SK-N-SH (cell line): ENCODE results near the gene DLK2. TPM values are rescaled to one million over a fixed set of nuclear protein-coding genes. Genes with fewer than 3 reads are reported as not detected.
"Not testable (repeated sequence)": the region's sequence is repeated elsewhere in the genome, so short reads cannot be mapped to it uniquely, and the experiment has no call there.

ENCODE experiments used
- CTCF ChIA-PET: fragments of 300-600, 350-600 bp; formaldehyde crosslinking; extraction: SDS; loops from one replicate; lab custom pipeline; 2021; lab: Yijun Ruan, JAX
- POLR2A ChIA-PET: fragments of 350-600 bp; sonication (Branson Sonifier 250); formaldehyde crosslinking; extraction: SDS; loops from one replicate; lab custom pipeline; 2020; ENCODE audit warnings: antibody characterized with exemption, inconsistent platforms; lab: Yijun Ruan, JAX
- DNase-seq: peaks from one replicate; pipeline ENCODE4 v3.0.0; 2012
- H2AFZ ChIP-seq: fragments of 200-600 bp; sonication (generic); 2 replicates; pipeline ENCODE4 v1.8.1; 2016; ENCODE audit warnings: antibody characterized with exemption, mild to moderate bottlenecking, low read depth
- H3F3A ChIP-seq: fragments of 200-600 bp; sonication (generic); replicated peaks from 2 replicates; pipeline ENCODE3; 2016; ENCODE audit warnings: antibody characterized with exemption, mild to moderate bottlenecking; ENCODE audit not compliant: insufficient read depth
- H3K27ac ChIP-seq, 2 experiments: fragments of 200-500 bp in 1 of 2; fragments of 200-600 bp in 1 of 2; sonication (Bioruptor generic) in 1 of 2; sonication (generic), shearing (Covaris generic) in 1 of 2; 2 replicates each; pipeline versions ENCODE4 v1.5.1 to v1.6.1; 2014 to 2016; ENCODE audit warnings: low read depth in 2 of 2, inconsistent platforms in 1 of 2, low read length in 1 of 2, mild to moderate bottlenecking in 1 of 2, mixed read lengths in 1 of 2
- H3K27me3 ChIP-seq: fragments of 200-600 bp; sonication (generic), shearing (Covaris generic); 2 replicates; pipeline ENCODE4 v1.6.1; 2016; ENCODE audit warnings: mixed run types; ENCODE audit not compliant: insufficient read depth
- H3K36me3 ChIP-seq, 2 experiments: fragments of 200-500 bp in 1 of 2; fragments of 200-600 bp in 1 of 2; sonication (Bioruptor generic) in 1 of 2; sonication (generic) in 1 of 2; replicated peaks in 1 of 2; 2 replicates each; pipeline versions ENCODE3 to v1.5.1; 2014 to 2016; ENCODE audit warnings: low read length in 1 of 2, mild to moderate bottlenecking in 1 of 2; ENCODE audit not compliant: insufficient read depth in 2 of 2, control insufficient read depth in 1 of 2
- H3K4me1 ChIP-seq, 2 experiments: fragments of 200-500 bp in 1 of 2; fragments of 200-600 bp in 1 of 2; sonication (Bioruptor generic) in 1 of 2; sonication (generic), shearing (Covaris generic) in 1 of 2; 2 replicates each; pipeline versions ENCODE4 v1.5.1 to v1.6.1; 2014 to 2016; ENCODE audit warnings: low read depth in 1 of 2, low read length in 1 of 2, mixed run types in 1 of 2; ENCODE audit not compliant: insufficient read depth in 2 of 2, control insufficient read depth in 1 of 2
- H3K4me2 ChIP-seq: fragments of 200-600 bp; sonication (generic), shearing (Covaris generic); 2 replicates; pipeline ENCODE4 v1.6.1; 2017; ENCODE audit warnings: mixed run types
- H3K4me3 ChIP-seq, 2 experiments: fragments of 200-500 bp in 1 of 2; fragments of 200-600 bp in 1 of 2; sonication (Bioruptor generic) in 1 of 2; sonication (generic), shearing (Covaris generic) in 1 of 2; 2 replicates each; pipeline versions ENCODE4 v1.5.1 to v1.8.1; 2014 to 2016; ENCODE audit warnings: low read depth in 2 of 2, inconsistent platforms in 1 of 2, low read length in 1 of 2, mild to moderate bottlenecking in 1 of 2, mixed read lengths in 1 of 2, moderate library complexity in 1 of 2
- H3K79me2 ChIP-seq: fragments of 200-600 bp; sonication (generic); 2 replicates; pipeline ENCODE4 v1.8.1; 2017; ENCODE audit warnings: mild to moderate bottlenecking; ENCODE audit not compliant: insufficient read depth
- H3K9ac ChIP-seq: fragments of 200-600 bp; sonication (generic); 2 replicates; pipeline ENCODE4 v1.6.1; 2017; ENCODE audit warnings: mixed run types
- H3K9me2 ChIP-seq: fragments of 200-600 bp; sonication (generic); 2 replicates; pipeline ENCODE4 v1.6.1; 2017; ENCODE audit warnings: mixed run types
- H3K9me3 ChIP-seq: fragments of 200-600 bp; sonication (generic); 2 replicates; pipeline ENCODE4 v1.6.1; 2017; ENCODE audit warnings: mixed run types, mild to moderate bottlenecking, moderate library complexity
- H4K20me1 ChIP-seq: fragments of 200-600 bp; sonication (generic); 2 replicates; pipeline ENCODE4 v1.6.1; 2017; ENCODE audit warnings: mild to moderate bottlenecking, mixed run types; ENCODE audit not compliant: insufficient read depth
- FOSL2 ChIP-seq: IDR thresholded peaks from 2 replicates; pipeline ENCODE4 v1.4.0; 2012; ENCODE audit warnings: low read depth, mild to moderate bottlenecking, moderate library complexity, borderline replicate concordance
- POLR2AphosphoS5 ChIP-seq: IDR thresholded peaks from 2 replicates; pipeline ENCODE4 v1.6.1; 2012; ENCODE audit warnings: low read depth, low read length
- RCOR1 ChIP-seq: fragments of 150-350 bp; IDR thresholded peaks from 2 replicates; pipeline ENCODE4 v1.6.1; 2017; ENCODE audit warnings: antibody characterized with exemption, low read length
- RFX5 ChIP-seq: IDR thresholded peaks from 2 replicates; pipeline ENCODE4 v1.6.1; 2012; ENCODE audit warnings: mild to moderate bottlenecking, improper control_type of control experiment, low read length
- YY1 ChIP-seq: IDR thresholded peaks from 2 replicates; pipeline ENCODE4 v1.4.0; 2012; ENCODE audit warnings: low read depth, mild to moderate bottlenecking
- WGBS: methylation state at CpG from one replicate; pipeline ENCODE4 v1.1.6; 2017; ENCODE audit warnings: low lambda C conversion rate; 5-methylcytosine and 5-hydroxymethylcytosine counted together
- polyA plus RNA-seq, 3 experiments: library from polyadenylated mRNA; depleted of rRNA; stranded (reverse); fragments of >200 nt; gene quantifications; 2 replicates each; pipeline ENCODE4 v1.2.3, GENCODE V29; 2012
- TF ChIP-seq, protein P1 (sequence below): IDR thresholded peaks from 2 replicates; pipeline ENCODE4; 2012

Gene DLK2
- polyA plus RNA-seq, 1 of the 3 experiments (the other 2 are of a cell fraction) = 3.9 TPM

DNA sequence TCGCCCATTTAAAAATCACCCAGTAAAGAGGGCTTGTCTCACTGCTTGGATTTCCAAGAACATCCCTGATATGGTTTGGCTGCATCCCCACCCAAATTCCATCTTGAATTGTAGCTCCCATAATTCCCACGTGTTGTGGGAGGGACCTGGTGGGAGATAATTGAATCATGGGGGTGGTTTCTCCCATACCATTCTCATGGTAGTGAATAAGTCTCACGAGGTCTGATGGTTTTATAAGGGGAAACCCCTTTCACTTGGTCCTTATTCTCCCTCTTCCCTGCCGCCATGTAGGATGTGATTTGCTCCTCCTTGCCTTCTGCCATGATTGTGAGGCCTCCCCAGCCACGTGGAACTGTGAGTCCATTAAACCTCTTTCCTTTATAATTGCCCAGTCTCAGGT is 11.9 kb upstream of the DLK2 start:
- H3K79me2 ChIP-seq, H3K9me2 ChIP-seq, H3K4me3 ChIP-seq, H3K27ac ChIP-seq, H3K27me3 ChIP-seq, H3K9ac ChIP-seq, DNase-seq, H4K20me1 ChIP-seq, POLR2A ChIA-PET, H3K4me2 ChIP-seq, H2AFZ ChIP-seq, H3K36me3 ChIP-seq, H3K9me3 ChIP-seq, H3F3A ChIP-seq, H3K4me1 ChIP-seq: not testable (repeated sequence)
- WGBS = 41% methylated on average over 5 of the region's 5 CpGs
- CTCF ChIA-PET = interaction anchor here (1.4 to 1.5 kb wide), 2 partner anchors 23 to 40 kb away, joined by 4 to 7 read pairs; no protein-coding TSS in a partner anchor

DNA sequence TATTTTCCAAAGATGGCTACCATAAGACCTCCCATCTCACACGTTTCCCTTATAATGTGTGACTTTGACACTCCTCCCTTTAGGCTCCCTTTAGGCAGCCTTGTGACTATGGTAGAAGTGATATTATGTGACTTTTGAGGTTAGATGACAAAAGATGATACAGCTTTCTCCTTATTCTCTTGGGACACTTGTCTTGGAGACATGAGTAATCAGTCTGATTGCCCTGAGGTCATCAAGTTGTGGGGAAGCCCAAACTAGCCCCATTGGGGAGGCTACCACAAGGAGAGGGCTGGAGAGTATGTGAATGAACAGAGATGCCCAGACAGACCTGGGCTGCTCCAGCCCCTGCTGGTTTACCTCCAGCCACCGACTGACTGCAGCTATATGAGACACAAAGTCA is 10.6 kb upstream of the DLK2 start:
- CTCF ChIA-PET = interaction anchor here (1.2 to 14.6 kb wide), 2 partner anchors 11 to 34 kb away, joined by 5 to 382 read pairs; partner anchors contain the start of genes DLK2 and LRRC73
- Histone ChIP-seq H3K4me1 (no peaks in the 10 kb centered on the region), H3F3A (no peaks in the 10 kb centered on the region), H3K36me3 (no peaks in the 10 kb centered on the region), H3K9me2 (no peaks in the 10 kb centered on the region), H3K4me2 (no peak overlapping the region), H3K27me3 (peaks cover 4% of the 10 kb centered on the region; the same call in 1 of the 2 replicates), H2AFZ (no peak overlapping the region), H3K27ac (no peak overlapping the region), H3K9ac (no peak overlapping the region), H3K4me3 (no peak overlapping the region), H3K79me2 (no peaks in the 10 kb centered on the region), H4K20me1 (no peaks in the 10 kb centered on the region), H3K9me3 (no peaks in the 10 kb centered on the region)
- DNase-seq = no peak
- POLR2A ChIA-PET = no interaction called here
- 32% methylated on average over 2 of the region's 2 CpGs for WGBS
- TF ChIP-seq POLR2AphosphoS5 (no peak), FOSL2 (no peak), RFX5 (no peak)

DNA sequence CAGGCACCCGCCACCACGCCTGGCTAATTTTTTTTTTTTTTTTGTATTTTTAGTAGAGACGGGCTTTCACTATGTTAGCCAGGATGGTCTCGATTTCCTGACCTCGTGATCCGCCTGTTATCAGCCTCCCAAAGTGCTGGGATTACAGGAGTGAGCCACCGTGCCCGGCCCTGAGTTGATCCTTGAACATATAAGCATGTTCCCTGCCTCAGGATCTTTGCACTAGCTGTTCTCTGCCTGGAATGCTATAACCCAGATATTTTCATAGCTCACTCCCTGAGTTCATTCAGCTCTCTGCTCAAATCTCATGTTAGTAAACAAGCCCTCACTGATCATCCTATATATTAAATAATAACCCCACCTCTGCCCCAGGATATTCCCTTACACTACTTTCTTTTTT is 9.0 kb upstream of the DLK2 start:
- CTCF ChIA-PET = interaction anchor here (0.6 to 14.6 kb wide), 3 partner anchors 9 to 36 kb away, joined by 3 to 382 read pairs (median 3); partner anchors contain the start of genes DLK2 and LRRC73
- H3K27me3 ChIP-seq = peaks cover 4% of the 10 kb centered on the region; the same call in 1 of the 2 replicates

More for the DNA sequence above, 9.0 kb upstream of the DLK2 start:
- TF ChIP-seq, protein P1, sequence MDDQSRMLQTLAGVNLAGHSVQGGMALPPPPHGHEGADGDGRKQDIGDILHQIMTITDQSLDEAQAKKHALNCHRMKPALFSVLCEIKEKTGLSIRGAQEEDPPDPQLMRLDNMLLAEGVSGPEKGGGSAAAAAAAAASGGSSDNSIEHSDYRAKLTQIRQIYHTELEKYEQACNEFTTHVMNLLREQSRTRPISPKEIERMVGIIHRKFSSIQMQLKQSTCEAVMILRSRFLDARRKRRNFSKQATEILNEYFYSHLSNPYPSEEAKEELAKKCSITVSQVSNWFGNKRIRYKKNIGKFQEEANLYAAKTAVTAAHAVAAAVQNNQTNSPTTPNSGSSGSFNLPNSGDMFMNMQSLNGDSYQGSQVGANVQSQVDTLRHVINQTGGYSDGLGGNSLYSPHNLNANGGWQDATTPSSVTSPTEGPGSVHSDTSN = no peak
- no peak for TF ChIP-seq YY1
- no peak for TF ChIP-seq RCOR1
- TF ChIP-seq POLR2AphosphoS5 = no peak
- no peak overlapping the region for H3K27ac ChIP-seq
- POLR2A ChIA-PET = interaction anchor here (0.6 kb wide), 1 partner anchor 411 kb away, joined by 3 read pairs; the partner anchor contains the start of gene CUL7
- no peaks in the 10 kb centered on the region for H3K9me3 ChIP-seq
- 55% methylated on average over 8 of the region's 8 CpGs for whole genome bisulfite sequencing
- H2AFZ ChIP-seq = no peak overlapping the region
- no peaks in the 10 kb centered on the region for H3K4me1 ChIP-seq
- no peaks in the 10 kb centered on the region for H3K79me2 ChIP-seq
- no peaks in the 10 kb centered on the region for H3F3A ChIP-seq
- no peak for DNase-seq
- H3K4me3 ChIP-seq = no peak overlapping the region
- no peaks in the 10 kb centered on the region for H4K20me1 ChIP-seq
- H3K4me2 ChIP-seq = no peak overlapping the region
- H3K36me3 ChIP-seq = no peaks in the 10 kb centered on the region
- no peak overlapping the region for H3K9ac ChIP-seq
- H3K9me2 ChIP-seq = no peaks in the 10 kb centered on the region
